H9 (cell line): ENCODE results near the gene BLOC1S3. TPM values are rescaled to one million over a fixed set of nuclear protein-coding genes. Genes with fewer than 3 reads are reported as not detected.

Experiments used
- DNase-seq: peaks from one replicate; pipeline ENCODE4 v3.0.0-alpha.2; 2017
- H2AFZ ChIP-seq: one replicate; pipeline ENCODE4 v1.6.1; 2013; ENCODE audit warnings: mild to moderate bottlenecking, low read length, control low read depth, moderate library complexity
- H2AK5ac ChIP-seq: 2 replicates; pipeline ENCODE4 v1.6.1; 2013; ENCODE audit warnings: low read length, control low read depth, mixed read lengths; ENCODE audit not compliant: insufficient read length
- H2BK120ac ChIP-seq: one replicate; pipeline ENCODE4 v1.6.1; 2013; ENCODE audit warnings: low read depth, mild to moderate bottlenecking, low read length, control low read depth, inconsistent platforms; ENCODE audit not compliant: poor library complexity, severe bottlenecking
- H2BK12ac ChIP-seq: 2 replicates; pipeline ENCODE4 v1.6.1; 2013; ENCODE audit warnings: low read length, control low read depth, mixed read lengths, low read depth; ENCODE audit not compliant: insufficient read length
- H2BK15ac ChIP-seq: 2 replicates; pipeline ENCODE4 v1.6.1; 2013; ENCODE audit warnings: low read depth, low read length, control low read depth
- H2BK20ac ChIP-seq: one replicate; pipeline ENCODE4 v1.6.1; 2013; ENCODE audit warnings: low read depth, mild to moderate bottlenecking, low read length, control low read depth, inconsistent platforms; ENCODE audit not compliant: poor library complexity, severe bottlenecking
- H2BK5ac ChIP-seq: 2 replicates; pipeline ENCODE4 v1.6.1; 2013; ENCODE audit warnings: low read length, control low read depth, mixed read lengths; ENCODE audit not compliant: insufficient read length
- H3K14ac ChIP-seq: 2 replicates; pipeline ENCODE4 v1.6.1; 2013; ENCODE audit warnings: low read length, control low read depth; ENCODE audit not compliant: insufficient read depth
- H3K18ac ChIP-seq: 2 replicates; pipeline ENCODE4 v1.6.1; 2013; ENCODE audit warnings: low read depth, mild to moderate bottlenecking, mixed read lengths, low read length, control low read depth; ENCODE audit not compliant: insufficient read length
- H3K23ac ChIP-seq: 2 replicates; pipeline ENCODE4 v1.6.1; 2013; ENCODE audit warnings: low read length, control low read depth, mixed read lengths, low read depth; ENCODE audit not compliant: insufficient read length
- H3K23me2 ChIP-seq: 2 replicates; pipeline ENCODE4 v1.6.1; 2013; ENCODE audit warnings: low read depth, mild to moderate bottlenecking, mixed read lengths, low read length, control low read depth; ENCODE audit not compliant: insufficient read length, poor library complexity, severe bottlenecking
- H3K27ac ChIP-seq: 2 replicates; pipeline ENCODE4 v1.5.1; 2013; ENCODE audit warnings: low read length, control low read depth, mixed read lengths, low read depth; ENCODE audit not compliant: insufficient read length
- H3K27me3 ChIP-seq: 2 replicates; pipeline ENCODE4 v1.6.1; 2013; ENCODE audit warnings: low read length, control low read depth, inconsistent platforms; ENCODE audit not compliant: insufficient read depth
- H3K4ac ChIP-seq: 2 replicates; pipeline ENCODE4 v1.6.1; 2013; ENCODE audit warnings: low read depth, mild to moderate bottlenecking, control low read depth, inconsistent platforms, low read length, moderate library complexity
- H3K4me1 ChIP-seq: 2 replicates; pipeline ENCODE4 v1.6.1; 2013; ENCODE audit warnings: low read length, control low read depth, inconsistent platforms; ENCODE audit not compliant: insufficient read depth
- H3K4me2 ChIP-seq: 2 replicates; pipeline ENCODE4 v1.6.1; 2013; ENCODE audit warnings: low read length, control low read depth, mixed read lengths; ENCODE audit not compliant: insufficient read length, insufficient read depth
- H3K56ac ChIP-seq: 2 replicates; pipeline ENCODE4 v1.6.1; 2013; ENCODE audit warnings: low read depth, mild to moderate bottlenecking, mixed read lengths, low read length, control low read depth; ENCODE audit not compliant: insufficient read length
- H3K79me1 ChIP-seq: 2 replicates; pipeline ENCODE4 v1.6.1; 2013; ENCODE audit warnings: low read depth, mild to moderate bottlenecking, moderate library complexity, low read length, control low read depth, inconsistent platforms; ENCODE audit not compliant: insufficient read depth, poor library complexity, severe bottlenecking
- H3K79me2 ChIP-seq: 2 replicates; pipeline ENCODE4 v1.6.1; 2013; ENCODE audit warnings: low read length, control low read depth, inconsistent platforms; ENCODE audit not compliant: insufficient read depth
- H3K9ac ChIP-seq: 2 replicates; pipeline ENCODE4 v1.6.1; 2013; ENCODE audit warnings: low read length, control low read depth, mixed read lengths; ENCODE audit not compliant: insufficient read length; ENCODE audit errors: extremely low read depth
- H3K9me3 ChIP-seq: one replicate; pipeline ENCODE4 v1.6.1; 2013; ENCODE audit warnings: low read depth, low read length, inconsistent platforms; ENCODE audit not compliant: control insufficient read depth
- H3T11ph ChIP-seq: one replicate; pipeline ENCODE4 v1.6.1; 2013; ENCODE audit warnings: mild to moderate bottlenecking, low read length, control low read depth, inconsistent platforms
- H4K20me1 ChIP-seq: one replicate; pipeline ENCODE4 v1.6.1; 2013; ENCODE audit not compliant: control insufficient read depth, insufficient read length, insufficient read depth
- H4K5ac ChIP-seq: 2 replicates; pipeline ENCODE4 v1.6.1; 2013; ENCODE audit warnings: low read depth, mild to moderate bottlenecking, mixed read lengths, low read length, control low read depth; ENCODE audit not compliant: insufficient read length
- H4K8ac ChIP-seq: replicated peaks from 2 replicates; pipeline ENCODE4 v1.6.1; 2013; ENCODE audit warnings: low read length, control low read depth, mixed read lengths, low read depth; ENCODE audit not compliant: insufficient read length
- H4K91ac ChIP-seq: 2 replicates; pipeline ENCODE4 v1.6.1; 2013; ENCODE audit warnings: low read depth, mild to moderate bottlenecking, moderate library complexity, mixed read lengths, low read length, control low read depth; ENCODE audit not compliant: insufficient read length
- H3K27ac Mint-ChIP-seq, 3 experiments: 2 replicates in 2 of 3; 3 replicates in 1 of 3; pipeline ENCODE4 v1.8.0; 2020 to 2021; ENCODE audit warnings: mixed read lengths in 3 of 3, mild to moderate bottlenecking in 1 of 3, moderate library complexity in 1 of 3
- H3K27me3 Mint-ChIP-seq: 2 replicates; pipeline ENCODE4 v1.8.0; 2021; ENCODE audit warnings: low read depth, mild to moderate bottlenecking, moderate library complexity, mixed read lengths
- H3K36me3 Mint-ChIP-seq, 3 experiments: 2 replicates in 2 of 3; 3 replicates in 1 of 3; pipeline ENCODE4 v1.8.0; 2020 to 2021; ENCODE audit warnings: low read depth in 3 of 3, mixed read lengths in 3 of 3; ENCODE audit not compliant: insufficient read depth in 1 of 3
- H3K4me1 Mint-ChIP-seq, 2 experiments: 2 replicates each; pipeline ENCODE4 v1.8.0; 2020; ENCODE audit warnings: mixed read lengths in 2 of 2
- H3K4me3 Mint-ChIP-seq, 2 experiments: 2 replicates in 1 of 2; 3 replicates in 1 of 2; pipeline ENCODE4 v1.8.0; 2020 to 2021; ENCODE audit warnings: mild to moderate bottlenecking in 2 of 2, mixed read lengths in 2 of 2, moderate library complexity in 1 of 2
- H3K9me3 Mint-ChIP-seq, 2 experiments: 2 replicates in 1 of 2; 3 replicates in 1 of 2; pipeline ENCODE4 v1.8.0; 2020; ENCODE audit warnings: mild to moderate bottlenecking in 2 of 2, mixed read lengths in 2 of 2, moderate library complexity in 1 of 2
- WGBS: extraction: QIAGEN DNeasy Blood & Tissue Kit; methylation state at CpG from one replicate; pipeline ENCODE4 v1.1.7; 2013; ENCODE audit warnings: missing lambda C conversion rate, low lambda C conversion rate, mixed read lengths; ENCODE audit not compliant: insufficient read length; ENCODE audit errors: extremely low coverage; 5-methylcytosine and 5-hydroxymethylcytosine counted together
- total RNA-seq: library from RNA; stranded (reverse); gene quantifications from 2 replicates; pipeline ENCODE4 v1.2.1, GENCODE V29; 2021
- TF ChIP-seq, protein P1 (sequence below): fragments of 200-600 bp; sonication (generic); conservative IDR thresholded peaks from 3 replicates; pipeline ENCODE4 v1.8.0; 2021; ENCODE audit warnings: antibody characterized with exemption, mild to moderate bottlenecking

Gene BLOC1S3
- total RNA-seq, 1 experiment from 2014 or later = 9.2 TPM

DNA sequence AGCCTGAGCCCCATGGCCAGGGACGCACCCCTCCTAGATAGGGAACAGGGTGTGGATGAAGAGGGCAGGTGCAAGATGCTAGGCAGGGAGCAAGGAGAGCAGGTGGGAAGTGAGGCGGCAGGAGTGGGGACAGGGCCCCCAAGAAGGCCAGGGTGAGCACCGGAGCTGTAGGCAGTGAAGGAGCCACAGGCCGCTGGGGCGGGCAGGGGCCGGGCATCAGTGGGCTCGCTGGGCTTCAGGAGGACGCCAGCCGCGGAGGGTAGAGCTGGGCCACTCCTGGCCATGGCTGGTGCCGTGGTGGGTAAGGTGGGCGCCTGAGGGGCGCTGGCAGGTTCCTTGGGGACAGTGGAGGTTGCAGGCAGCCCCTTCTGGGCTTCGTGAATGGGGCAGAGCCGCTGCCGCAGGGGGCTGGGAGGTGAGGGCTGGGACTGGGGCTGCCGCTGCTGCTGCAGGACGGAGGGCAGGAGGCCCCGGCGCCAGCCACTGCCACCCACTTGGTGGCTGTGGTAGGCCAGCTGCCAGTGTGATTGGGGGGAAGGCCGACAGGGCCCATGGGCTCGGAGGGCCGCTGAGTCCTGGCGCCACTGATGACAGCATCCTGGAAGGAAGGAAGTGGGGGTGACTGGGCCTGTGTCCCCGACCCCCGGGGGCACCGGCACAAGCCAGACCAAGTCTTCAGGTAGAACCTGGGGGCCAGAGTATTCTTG lies 19.9 kb upstream of the BLOC1S3 start:
- Mint-ChIP-seq H3K4me3 (no peak overlapping the region), H3K27me3 (peaks cover 74% of the 10 kb centered on the region), H3K36me3 (no peaks in the 10 kb centered on the region), H3K9me3 (no peaks in the 10 kb centered on the region), H3K4me1 (peaks cover 13 to 36% of the 10 kb centered on the region in 2 experiments), H3K27ac (no peak overlapping the region)
- Histone ChIP-seq H2BK20ac (no peak overlapping the region), H3K23ac (no peak overlapping the region), H2AFZ (no peak overlapping the region), H3K18ac (no peak overlapping the region), H2AK5ac (no peak overlapping the region), H3K4me1 (no peaks in the 10 kb centered on the region), H3K27me3 (no peaks in the 10 kb centered on the region; the same call in 1 of the 2 replicates), H2BK5ac (no peak overlapping the region), H3K14ac (no peak overlapping the region), H3K79me1 (no peaks in the 10 kb centered on the region), H4K91ac (no peak overlapping the region), H3K4me2 (no peak overlapping the region), H3K9me3 (no peaks in the 10 kb centered on the region), H4K8ac (no peak overlapping the region), H2BK120ac (no peak overlapping the region), H3K27ac (no peak overlapping the region), H4K5ac (no peak overlapping the region), H3K79me2 (no peaks in the 10 kb centered on the region), H2BK12ac (no peak overlapping the region), H3K56ac (no peak overlapping the region), H2BK15ac (no peak overlapping the region), H4K20me1 (no peaks in the 10 kb centered on the region), H3K4ac (no peak overlapping the region), H3T11ph (no peak overlapping the region), H3K23me2 (no peaks in the 10 kb centered on the region), H3K9ac (no peak overlapping the region)
- no peak for DNase-seq
- TF ChIP-seq, protein P1, sequence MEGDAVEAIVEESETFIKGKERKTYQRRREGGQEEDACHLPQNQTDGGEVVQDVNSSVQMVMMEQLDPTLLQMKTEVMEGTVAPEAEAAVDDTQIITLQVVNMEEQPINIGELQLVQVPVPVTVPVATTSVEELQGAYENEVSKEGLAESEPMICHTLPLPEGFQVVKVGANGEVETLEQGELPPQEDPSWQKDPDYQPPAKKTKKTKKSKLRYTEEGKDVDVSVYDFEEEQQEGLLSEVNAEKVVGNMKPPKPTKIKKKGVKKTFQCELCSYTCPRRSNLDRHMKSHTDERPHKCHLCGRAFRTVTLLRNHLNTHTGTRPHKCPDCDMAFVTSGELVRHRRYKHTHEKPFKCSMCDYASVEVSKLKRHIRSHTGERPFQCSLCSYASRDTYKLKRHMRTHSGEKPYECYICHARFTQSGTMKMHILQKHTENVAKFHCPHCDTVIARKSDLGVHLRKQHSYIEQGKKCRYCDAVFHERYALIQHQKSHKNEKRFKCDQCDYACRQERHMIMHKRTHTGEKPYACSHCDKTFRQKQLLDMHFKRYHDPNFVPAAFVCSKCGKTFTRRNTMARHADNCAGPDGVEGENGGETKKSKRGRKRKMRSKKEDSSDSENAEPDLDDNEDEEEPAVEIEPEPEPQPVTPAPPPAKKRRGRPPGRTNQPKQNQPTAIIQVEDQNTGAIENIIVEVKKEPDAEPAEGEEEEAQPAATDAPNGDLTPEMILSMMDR = no peak
- no CpG with 5 or more reads among the region's 27 CpGs for WGBS
